Measurements from ENCODE around the gene KCTD13.

DNA sequence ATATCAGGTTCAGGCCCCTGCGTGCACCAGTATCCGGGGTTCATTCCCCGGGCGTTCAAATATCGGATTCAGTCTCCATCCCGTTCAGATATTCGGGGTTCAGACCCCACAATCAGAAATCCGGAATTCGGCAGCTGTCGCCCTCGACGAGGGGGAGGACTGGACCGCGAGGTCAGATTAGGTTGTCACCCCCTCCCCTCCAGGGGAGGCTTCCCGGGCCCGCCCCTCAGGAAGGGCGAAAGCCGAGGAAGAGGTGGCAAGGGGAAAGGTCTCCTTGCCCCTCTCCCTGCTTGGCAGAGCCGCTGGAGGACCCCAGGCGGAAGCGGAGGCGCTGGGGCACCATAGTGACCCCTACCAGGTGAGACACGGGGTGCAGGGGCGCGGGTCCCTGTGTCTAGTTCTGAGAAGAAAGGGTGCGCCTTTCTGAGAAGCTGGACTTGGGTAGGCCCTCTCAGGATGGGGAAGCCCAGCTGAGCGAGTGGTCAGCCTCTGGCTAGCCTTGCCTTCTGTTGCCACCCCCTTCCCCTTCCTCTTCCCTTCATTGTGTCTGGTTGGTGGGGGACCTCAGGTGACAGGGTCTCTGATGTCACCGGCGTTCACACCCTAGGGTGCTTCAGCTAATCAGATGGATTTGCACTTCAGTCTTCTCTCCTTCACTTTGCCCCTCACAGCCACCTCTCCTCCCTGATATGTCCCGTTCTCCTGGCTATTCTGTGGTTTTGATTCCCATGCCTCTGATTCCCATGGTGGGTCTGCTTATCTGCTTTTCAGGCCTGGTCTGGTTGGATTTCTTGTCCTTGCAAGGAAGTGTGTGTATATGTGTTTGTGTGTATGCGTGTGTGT lies 48.5 kb upstream of the KCTD13 start:
- TF ChIP-seq, protein P1, sequence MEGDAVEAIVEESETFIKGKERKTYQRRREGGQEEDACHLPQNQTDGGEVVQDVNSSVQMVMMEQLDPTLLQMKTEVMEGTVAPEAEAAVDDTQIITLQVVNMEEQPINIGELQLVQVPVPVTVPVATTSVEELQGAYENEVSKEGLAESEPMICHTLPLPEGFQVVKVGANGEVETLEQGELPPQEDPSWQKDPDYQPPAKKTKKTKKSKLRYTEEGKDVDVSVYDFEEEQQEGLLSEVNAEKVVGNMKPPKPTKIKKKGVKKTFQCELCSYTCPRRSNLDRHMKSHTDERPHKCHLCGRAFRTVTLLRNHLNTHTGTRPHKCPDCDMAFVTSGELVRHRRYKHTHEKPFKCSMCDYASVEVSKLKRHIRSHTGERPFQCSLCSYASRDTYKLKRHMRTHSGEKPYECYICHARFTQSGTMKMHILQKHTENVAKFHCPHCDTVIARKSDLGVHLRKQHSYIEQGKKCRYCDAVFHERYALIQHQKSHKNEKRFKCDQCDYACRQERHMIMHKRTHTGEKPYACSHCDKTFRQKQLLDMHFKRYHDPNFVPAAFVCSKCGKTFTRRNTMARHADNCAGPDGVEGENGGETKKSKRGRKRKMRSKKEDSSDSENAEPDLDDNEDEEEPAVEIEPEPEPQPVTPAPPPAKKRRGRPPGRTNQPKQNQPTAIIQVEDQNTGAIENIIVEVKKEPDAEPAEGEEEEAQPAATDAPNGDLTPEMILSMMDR (IDR thresholded peaks at IDR 0.05; ENCODE audit: low read depth, low read length, missing input control) = no peak
- TF ChIP-seq, protein P2, sequence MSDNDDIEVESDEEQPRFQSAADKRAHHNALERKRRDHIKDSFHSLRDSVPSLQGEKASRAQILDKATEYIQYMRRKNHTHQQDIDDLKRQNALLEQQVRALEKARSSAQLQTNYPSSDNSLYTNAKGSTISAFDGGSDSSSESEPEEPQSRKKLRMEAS (IDR thresholded peaks at IDR 0.05) = no peak
- no peak for TF ChIP-seq EGR1 (IDR thresholded peaks at IDR 0.05; ENCODE audit: low read depth in 2 of 2)
- no peak for TF ChIP-seq REST (IDR thresholded peaks at IDR 0.05)
- TF ChIP-seq HNF4G (IDR thresholded peaks at IDR 0.05) = no peak
- TF ChIP-seq GABPA (IDR thresholded peaks at IDR 0.05 in 1 of 2, conservative IDR thresholded peaks at IDR 0.05 in 1 of 2) = no peak
- no peak for TF ChIP-seq JUND (IDR thresholded peaks at IDR 0.05)
- TF ChIP-seq RAD21 (IDR thresholded peaks at IDR 0.05) = no peak
- TF ChIP-seq SP1 (IDR thresholded peaks at IDR 0.05) = peak; percentile 14
- TF ChIP-seq YY1 (IDR thresholded peaks at IDR 0.05) = no peak
- no peak for TF ChIP-seq ZBTB33 (IDR thresholded peaks at IDR 0.05)
- TF ChIP-seq FOXA1 (IDR thresholded peaks at IDR 0.05) = no peak
